ENCODE measurements around the gene POLA1. TPM values are rescaled to one million over a fixed set of nuclear protein-coding genes. Genes with fewer than 3 reads are reported as not detected.

POLA1 gene
- total and polyA plus RNA-seq, 12 donors = 2.2 to 11.0 (median 5.9) TPM

DNA sequence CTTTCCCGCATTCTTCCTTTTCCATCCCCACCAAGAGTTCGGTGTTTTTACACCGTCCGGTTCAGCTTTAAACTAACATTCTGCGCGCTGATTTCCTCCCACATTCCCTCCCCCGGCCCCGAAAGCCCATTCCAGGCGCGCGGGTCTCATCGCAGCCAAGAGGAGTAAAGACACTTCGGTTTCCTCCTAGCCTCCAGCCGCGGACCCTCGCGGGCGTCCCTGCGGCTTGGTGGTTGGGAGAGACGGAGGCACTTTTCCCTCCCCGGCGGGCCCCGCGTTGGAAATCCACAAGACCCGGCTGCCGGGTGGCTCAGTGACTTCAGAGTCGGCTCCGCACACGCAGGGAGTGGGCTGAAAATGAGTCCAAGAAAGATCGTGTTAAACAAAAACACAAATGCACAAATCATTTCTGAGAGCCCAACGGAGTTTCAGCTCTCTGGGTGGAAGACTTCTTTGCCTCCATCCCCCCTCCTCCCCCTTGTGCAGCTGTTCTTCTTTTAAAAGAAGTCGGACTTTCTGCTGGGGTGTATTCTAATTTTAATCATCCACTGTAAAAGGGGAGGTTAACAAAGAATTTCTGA lies 324.0 kb downstream of the POLA1 start:
- H3K4me3 ChIP-seq = no peak overlapping the region
- DNase-seq = no peak
- no peaks in the 10 kb centered on the region for H3K36me3 ChIP-seq (replicated peaks in 1 of 2)
- TF ChIP-seq, protein P1, sequence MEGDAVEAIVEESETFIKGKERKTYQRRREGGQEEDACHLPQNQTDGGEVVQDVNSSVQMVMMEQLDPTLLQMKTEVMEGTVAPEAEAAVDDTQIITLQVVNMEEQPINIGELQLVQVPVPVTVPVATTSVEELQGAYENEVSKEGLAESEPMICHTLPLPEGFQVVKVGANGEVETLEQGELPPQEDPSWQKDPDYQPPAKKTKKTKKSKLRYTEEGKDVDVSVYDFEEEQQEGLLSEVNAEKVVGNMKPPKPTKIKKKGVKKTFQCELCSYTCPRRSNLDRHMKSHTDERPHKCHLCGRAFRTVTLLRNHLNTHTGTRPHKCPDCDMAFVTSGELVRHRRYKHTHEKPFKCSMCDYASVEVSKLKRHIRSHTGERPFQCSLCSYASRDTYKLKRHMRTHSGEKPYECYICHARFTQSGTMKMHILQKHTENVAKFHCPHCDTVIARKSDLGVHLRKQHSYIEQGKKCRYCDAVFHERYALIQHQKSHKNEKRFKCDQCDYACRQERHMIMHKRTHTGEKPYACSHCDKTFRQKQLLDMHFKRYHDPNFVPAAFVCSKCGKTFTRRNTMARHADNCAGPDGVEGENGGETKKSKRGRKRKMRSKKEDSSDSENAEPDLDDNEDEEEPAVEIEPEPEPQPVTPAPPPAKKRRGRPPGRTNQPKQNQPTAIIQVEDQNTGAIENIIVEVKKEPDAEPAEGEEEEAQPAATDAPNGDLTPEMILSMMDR (IDR thresholded peaks at IDR 0.05) = no peak
- no peak for TF ChIP-seq POLR2A (IDR thresholded peaks at IDR 0.05)
- peaks cover 93% of the 10 kb centered on the region for H3K27me3 ChIP-seq
- no peaks in the 10 kb centered on the region for H3K9me3 ChIP-seq (replicated peaks in 1 of 3)
- H3K27ac ChIP-seq = no peak overlapping the region
- H3K4me1 ChIP-seq (replicated peaks in 1 of 2) = peaks cover 0 to 1% of the 10 kb centered on the region in 2 donors
- intact Hi-C loops (cut with DNase I) = loop anchor here in 1 of 2 donors (10.0 kb wide), 1 partner anchor 183 kb away; no protein-coding TSS in a partner anchor
- WGBS, 4 donors = 6 to 25% (median 14%) methylated on average over 21 to 32 of the region's 32 CpGs

- no peaks in the 10 kb centered on the region for H3K36me3 ChIP-seq (replicated peaks in 1 of 2)
- no peak overlapping the region for H3K27ac ChIP-seq
- DNase-seq = no peak
- no peaks in the 10 kb centered on the region for H3K4me1 ChIP-seq (replicated peaks in 1 of 2)
- peaks cover 97% of the 10 kb centered on the region for H3K27me3 ChIP-seq
- H3K4me3 ChIP-seq = no peak overlapping the region
- 22 to 43% (median 35%) methylated on average over 3 of the region's 3 CpGs for WGBS, 4 donors
- TF ChIP-seq POLR2A (IDR thresholded peaks at IDR 0.05) = no peak
- TF ChIP-seq, protein P1 (IDR thresholded peaks at IDR 0.05) = no peak
- H3K9me3 ChIP-seq (replicated peaks in 1 of 3) = no peaks in the 10 kb centered on the region
- intact Hi-C loops (cut with DNase I) = loop anchor here in 1 of 2 donors (10.0 kb wide), 1 partner anchor 184 kb away; no protein-coding TSS in a partner anchor
Observed at GRCh38 chrX:25018682-25019081, 325.0 kb downstream of the POLA1 start.

GRCh38 chrX:25019707-25020390 lies 326.1 kb downstream of the POLA1 start:
- no peaks in the 10 kb centered on the region for H3K9me3 ChIP-seq (replicated peaks in 1 of 3)
- H3K36me3 ChIP-seq (replicated peaks in 1 of 2) = no peaks in the 10 kb centered on the region
- TF ChIP-seq POLR2A (IDR thresholded peaks at IDR 0.05) = no peak
- TF ChIP-seq, protein P1 (IDR thresholded peaks at IDR 0.05) = no peak
- DNase-seq = no peak
- peaks cover 96% of the 10 kb centered on the region for H3K27me3 ChIP-seq
- H3K4me3 ChIP-seq = no peak overlapping the region
- no peaks in the 10 kb centered on the region for H3K4me1 ChIP-seq (replicated peaks in 1 of 2)
- H3K27ac ChIP-seq = no peak overlapping the region
- WGBS, 4 donors = 6 to 24% (median 17%) methylated on average over 11 to 22 of the region's 22 CpGs
- intact Hi-C loops (cut with DNase I) = loop anchor here in 1 of 2 donors (10.0 kb wide), 1 partner anchor 185 kb away; no protein-coding TSS in a partner anchor

DNA sequence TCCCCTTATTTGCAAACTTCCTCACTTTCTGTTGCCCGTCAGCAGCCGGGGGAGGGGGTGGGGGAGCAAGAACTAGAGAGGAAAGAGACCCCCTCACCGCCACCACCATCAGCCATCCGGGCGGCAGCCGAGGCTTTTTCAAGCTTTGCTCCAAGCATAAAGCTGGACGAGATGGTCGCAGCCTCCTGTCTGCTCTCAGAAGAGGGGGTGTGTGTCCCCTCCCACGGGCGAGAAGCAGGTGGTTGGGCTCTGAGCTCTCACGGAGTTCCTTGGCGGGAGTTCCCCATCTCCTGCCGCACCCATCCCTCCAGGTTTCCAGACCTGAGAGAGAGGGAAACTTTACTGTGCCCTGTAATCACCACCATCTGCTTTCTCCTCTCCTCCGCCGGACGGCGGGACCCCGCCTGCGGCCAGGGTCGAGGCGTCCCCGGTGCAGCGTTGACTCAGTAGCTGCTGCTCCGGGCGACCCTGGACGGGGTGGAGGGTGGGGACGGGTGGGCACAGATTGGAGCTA lies 326.7 kb downstream of the POLA1 start:
- peak overlapping the region in 1 of 4 donors; percentile 30 for H3K4me3 ChIP-seq
- H3K27me3 ChIP-seq = peaks cover 91% of the 10 kb centered on the region
- no peaks in the 10 kb centered on the region for H3K9me3 ChIP-seq (replicated peaks in 1 of 3)
- no peak for TF ChIP-seq POLR2A (IDR thresholded peaks at IDR 0.05)
- TF ChIP-seq, protein P1 (IDR thresholded peaks at IDR 0.05) = no peak
- no peak for DNase-seq
- intact Hi-C loops (cut with DNase I) = no loop called here
- H3K4me1 ChIP-seq (replicated peaks in 1 of 2) = no peaks in the 10 kb centered on the region
- H3K36me3 ChIP-seq (replicated peaks in 1 of 2) = no peaks in the 10 kb centered on the region
- no peak overlapping the region for H3K27ac ChIP-seq
- 3 to 18% (median 9%) methylated on average over 9 to 27 of the region's 27 CpGs for WGBS, 4 donors

Data from adrenal gland (tissue), 12 donors.